ENCODE data around the gene RNF5.
"Not testable (repeated sequence)": the region's sequence is repeated elsewhere in the genome, so short reads cannot be mapped to it uniquely, and the experiment has no call there.

Gene RNF5

DNA sequence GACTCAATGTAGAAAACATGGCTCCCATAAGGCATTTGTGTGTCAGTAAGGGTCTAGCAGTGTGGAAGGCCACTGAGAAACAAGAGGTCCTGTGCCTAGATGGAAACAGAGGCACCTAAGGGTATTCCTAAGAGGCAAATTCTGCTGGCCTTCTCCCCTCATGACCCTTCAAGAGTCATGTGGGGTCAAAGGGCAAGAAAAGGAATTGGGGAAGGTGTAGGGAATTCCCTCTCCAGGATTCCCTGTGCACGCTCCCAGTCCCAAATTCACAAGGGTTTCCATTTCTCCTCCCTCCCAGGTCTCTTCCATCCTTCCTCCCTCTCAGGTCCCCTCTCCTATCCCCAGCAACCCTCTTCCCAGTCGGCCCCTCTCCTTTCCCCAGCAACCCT, 2.9 kb upstream of the RNF5 start:
- DNase-seq (ENCODE audit: low spot score) = no peak

DNA sequence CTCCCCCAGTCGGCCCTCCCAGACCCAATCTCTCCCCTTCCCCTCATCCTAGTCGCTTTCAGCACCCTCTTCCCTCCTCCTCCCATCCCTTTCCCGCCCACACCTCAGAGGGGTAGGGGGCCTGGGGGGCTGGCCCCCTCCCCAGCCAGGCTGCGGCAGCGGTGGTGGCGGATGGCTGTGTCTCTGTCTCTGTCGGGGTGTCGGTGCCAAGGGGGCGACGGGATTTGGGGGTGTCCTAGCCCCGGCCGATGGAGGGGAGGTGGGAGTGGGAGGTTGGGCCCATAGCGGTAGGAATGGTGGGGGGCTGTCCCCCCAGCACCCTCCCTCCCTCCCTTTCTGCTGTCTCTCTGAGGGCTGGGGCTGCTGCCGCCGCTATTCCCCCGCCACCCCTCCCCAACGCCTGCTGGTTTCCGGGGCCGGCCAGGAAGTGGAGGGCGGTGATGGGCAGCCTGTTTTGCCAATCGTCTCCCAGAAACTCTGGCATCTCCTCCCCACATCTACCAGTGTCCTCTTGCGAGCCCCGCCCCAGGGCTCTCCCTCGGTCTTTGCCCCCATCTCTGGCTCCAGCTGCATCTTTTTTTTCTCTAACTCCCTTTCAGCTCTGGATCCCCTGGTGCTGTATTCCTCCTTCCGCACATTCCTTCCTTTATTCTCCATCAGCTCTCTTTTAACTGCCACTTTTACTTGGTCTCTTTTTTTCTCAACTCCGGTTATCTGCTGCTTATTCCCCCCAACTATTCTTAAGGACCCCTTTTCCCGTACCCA, 2.3 kb upstream of the RNF5 start, which contains the start of gene AGPAT1:
AGPAT1 (minus strand) TSS at position 374 of the 765 bp plus-strand sequence. CDS start 4,588 bp downstream, outside the sequence.
- DNase-seq (ENCODE audit: low spot score) = peak; percentile 96

DNA sequence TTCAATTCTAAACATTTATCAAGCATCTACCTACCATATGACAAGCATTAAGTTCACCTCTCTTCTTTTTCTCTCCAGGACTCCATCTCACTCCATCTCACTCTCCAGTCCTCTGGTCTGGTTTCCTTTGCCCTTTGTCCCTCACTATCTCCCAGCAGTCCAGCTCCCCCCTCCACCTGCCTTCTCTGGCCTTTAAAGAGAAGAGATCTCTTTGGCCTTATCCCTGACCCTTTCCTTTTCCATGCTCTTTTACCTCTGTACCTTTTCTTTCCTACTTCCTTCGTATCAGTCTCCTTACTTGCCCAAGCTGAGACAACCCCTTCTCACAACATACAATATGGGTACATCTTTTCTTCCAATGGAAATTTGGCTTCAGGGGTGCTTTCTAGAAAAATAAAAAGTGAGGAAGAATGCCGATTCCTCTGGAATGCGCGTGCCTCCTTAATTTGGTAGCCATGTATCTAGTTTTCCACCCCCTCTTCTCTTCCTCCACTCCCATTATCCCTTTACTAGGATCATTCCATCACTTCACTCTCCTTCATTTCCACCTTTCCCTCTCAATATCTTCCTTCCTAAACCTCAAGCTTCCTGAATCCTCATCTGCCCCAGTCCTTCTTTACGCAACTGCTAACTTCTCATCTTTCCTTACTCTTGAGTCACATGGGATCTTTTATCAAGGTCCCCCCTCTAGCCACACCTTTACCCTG, 1.6 kb upstream of the RNF5 start:
- no peak for DNase-seq (ENCODE audit: low spot score)

DNA sequence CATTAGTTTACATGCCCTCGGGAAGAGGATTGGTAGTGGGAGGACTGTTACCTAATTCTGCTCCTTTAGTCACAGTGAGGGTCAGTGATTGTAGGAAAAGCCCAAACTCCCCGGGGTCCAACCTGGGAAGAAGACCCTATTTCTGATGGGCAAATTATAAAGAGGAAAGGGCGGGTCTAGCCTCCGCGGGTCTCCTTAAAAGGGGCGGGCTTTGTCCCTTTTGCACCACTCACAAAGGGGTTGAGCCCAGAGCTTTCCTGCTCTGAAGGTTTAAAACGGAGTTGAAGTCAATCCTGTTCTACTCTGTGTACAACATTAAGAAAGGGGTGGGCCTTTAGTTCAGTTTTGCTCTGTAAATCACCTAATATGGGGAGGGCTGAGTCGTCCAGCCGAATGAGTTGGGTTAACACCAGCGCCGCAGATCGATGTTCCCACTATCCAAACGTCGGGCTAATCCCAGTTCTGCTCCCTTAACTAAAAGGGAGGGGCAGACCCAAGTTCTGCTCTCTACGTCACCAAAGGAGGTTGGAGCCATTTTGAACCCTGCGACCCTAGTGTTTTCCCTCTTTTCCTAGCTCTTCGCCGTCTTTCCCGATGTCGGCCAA, 920 bp upstream of the RNF5 start:
- peak; percentile 84 for DNase-seq (ENCODE audit: low spot score)

DNA sequence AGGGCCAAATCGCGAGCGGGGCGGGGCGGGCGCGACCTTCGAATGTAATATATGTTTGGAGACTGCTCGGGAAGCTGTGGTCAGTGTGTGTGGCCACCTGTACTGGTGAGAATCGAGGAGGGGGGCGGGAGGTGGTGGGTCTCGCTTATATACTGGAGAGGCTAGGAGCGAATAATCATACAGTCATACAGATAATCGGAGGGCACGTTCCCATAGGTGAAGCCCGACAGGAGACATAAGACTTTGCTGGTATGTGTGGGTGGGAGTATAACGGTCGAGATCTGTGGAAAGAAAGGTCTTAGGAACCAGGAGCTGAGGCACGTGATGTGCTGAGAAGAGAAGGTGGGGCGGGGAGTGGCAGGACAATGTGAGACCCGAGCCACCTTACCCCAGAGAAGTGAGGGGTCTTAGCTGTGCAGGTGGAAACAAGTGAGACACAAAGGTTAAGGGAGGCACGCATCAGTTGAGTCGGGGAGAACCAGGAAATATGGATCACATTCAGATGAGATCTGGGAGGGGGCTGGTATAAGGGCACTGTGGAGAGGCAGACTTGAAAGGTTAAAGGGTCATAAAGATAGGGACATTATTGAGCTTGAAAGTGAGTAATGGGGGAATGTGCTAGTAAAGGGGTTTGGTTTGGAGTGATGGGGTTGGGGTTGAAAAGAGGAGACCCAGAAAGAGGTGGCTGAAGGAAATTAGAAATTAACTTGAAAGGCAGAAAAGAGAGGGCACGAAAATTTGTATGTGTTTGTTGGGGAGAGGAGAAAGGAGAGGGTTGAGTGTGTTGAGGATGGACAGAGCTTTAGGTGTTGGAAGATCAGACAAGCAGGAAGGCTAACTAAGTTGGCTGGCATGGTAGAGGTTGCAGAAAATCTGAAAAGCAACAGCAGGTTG, 589 bp downstream of the RNF5 start:
- DNase-seq (ENCODE audit: low spot score) = no peak

DNA sequence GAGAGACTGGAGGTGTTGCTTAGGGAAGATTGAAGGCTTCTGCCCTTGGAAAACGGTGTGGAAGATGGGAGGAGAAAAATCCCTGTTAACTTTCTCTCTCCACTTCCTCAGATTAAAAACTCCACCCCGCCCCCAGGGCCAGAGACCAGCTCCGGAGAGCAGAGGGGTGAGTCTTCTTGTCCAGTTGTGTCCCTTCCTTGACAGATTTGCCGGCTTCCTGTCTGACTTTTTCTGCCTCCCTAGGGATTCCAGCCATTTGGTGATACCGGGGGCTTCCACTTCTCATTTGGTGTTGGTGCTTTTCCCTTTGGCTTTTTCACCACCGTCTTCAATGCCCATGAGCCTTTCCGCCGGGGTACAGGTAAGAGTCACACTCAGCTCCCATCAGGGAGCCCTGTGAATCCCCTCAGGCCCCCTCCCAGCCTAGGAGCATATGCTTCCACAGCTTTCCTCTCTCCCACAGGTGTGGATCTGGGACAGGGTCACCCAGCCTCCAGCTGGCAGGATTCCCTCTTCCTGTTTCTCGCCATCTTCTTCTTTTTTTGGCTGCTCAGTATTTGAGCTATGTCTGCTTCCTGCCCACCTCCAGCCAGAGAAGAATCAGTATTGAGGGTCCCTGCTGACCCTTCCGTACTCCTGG, 1.7 kb downstream of the RNF5 start:
- no peak for DNase-seq (ENCODE audit: low spot score)

DNA sequence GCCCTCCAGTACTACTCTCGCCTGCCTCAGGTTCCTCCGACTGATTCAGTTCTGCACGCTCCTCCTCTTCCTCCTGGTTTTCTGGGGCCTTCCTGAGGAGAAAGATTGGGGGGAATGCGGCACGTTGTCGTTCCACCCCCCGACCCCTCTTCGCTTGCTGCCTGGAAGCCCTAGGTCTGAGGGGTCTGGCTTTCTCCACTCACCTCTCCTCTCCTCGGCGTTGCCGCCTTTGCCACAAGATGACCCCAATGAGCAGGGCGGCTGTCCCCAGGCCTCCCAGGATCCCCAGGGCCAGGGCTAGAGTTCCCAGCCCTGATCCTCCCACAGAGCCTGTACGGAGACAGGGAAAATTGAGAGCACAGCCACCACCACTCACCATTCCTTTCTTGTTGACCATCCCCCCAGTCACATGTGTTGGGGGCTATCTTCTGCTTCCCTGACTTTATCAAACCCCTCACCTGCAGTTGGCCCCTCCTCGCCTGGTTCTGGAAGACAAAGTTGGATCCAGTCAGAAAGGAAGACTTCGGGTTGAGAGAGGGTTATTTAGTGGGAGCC, 3.0 kb downstream of the RNF5 start:
- DNase-seq (ENCODE audit: low spot score) = no peak

DNA sequence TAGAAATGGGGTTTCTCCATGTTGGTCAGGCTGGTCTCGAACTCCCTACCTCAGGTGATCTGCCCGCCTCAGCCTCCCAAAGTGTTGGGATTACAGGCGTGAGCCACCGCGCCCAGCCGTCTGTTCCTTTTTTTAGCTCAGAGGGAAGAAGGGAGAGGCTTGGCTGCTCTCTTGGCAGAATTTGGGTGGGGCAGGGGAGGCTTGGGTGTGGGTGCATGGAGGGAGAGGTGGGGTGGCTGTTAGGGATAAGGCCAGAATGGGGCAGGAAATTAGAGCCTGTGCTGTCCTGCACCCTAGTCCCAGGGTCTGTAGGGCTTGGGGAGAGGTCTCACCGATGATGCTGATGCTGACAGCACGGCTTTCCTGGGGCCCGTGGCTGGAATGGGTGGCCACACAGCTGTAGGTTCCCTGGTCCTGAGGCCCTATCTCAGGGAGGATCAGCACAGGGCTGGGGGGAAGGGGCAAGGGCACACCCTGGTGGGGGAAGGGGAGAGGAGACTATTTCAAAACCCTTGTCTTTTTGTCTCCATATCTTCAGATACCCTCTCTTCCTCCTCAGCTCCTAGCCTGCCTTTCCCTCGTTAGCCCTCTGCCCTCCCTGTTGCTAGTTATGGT, 3.8 kb downstream of the RNF5 start:
- DNase-seq (ENCODE audit: low spot score) = no peak

DNA sequence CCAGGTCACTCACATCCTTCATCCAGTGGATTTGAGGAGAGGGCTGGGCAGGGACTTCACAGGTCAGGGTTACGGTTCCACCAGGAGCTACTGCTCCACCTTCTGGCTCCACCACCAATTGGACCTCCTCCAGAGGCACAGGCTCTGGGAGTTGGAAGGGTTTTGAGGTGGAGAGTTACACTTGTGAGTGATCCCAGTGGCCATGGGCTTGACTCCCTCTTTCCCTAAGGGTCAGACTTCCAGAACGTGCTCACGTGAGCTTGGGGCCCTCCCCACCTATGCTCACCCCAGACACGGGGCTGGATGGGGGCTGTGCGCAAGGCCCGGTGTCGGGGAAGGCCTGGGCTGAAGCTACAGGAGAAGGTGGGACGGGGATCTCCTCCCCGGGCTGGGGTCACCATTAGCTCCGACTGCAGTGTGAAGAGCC, 4.4 kb downstream of the RNF5 start:
- no peak for DNase-seq (ENCODE audit: low spot score)

DNA sequence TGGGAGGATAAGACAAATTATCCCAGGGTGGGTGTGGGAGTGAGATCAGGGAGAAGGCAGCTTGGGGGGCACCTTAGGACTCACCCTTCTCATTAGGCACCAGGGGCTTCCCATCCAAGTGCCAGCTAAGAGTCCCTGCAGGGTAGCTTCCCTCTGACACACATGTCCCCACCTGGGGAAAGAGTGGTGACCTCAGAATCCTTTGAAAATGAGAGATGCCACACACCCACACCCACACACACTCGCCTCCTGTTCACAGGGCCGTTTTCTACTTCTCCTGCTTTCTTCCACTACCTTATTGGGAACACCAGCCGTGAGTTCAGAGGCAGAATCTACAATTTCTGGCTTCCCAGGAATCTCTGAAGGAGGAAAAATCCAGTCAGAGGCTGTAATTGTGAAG, 4.8 kb downstream of the RNF5 start:
- DNase-seq (ENCODE audit: low spot score) = no peak

DNA sequence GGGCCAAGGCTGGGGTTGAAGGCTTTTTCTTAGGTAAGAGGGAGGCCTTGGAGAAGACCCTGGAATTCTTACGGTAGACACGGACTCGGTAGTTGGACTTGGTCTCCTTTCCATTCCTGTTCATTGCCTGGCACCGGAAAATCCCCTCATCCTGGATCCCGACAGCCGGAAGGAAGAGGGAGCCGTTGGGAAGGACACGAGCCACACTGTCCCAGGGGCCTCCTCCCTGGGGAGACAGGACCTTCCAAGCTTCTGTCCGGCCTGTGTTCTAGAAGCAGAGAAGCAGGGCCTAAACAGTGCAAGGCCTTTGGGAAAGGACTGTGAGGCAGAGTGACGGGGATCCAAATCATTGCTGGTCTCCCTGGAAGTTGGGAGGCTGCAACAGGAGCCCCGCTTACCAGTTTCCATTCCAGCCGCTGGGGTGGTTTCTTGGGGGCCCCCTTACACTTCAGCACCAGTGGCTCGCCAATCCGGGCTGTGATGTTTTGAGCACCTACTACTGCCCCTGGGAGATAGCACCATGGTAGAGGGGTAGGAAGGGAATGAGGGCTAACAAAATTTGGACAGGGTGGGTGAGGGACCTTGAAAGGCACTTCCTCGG, 5.4 kb downstream of the RNF5 start:
- DNase-seq (ENCODE audit: low spot score) = no peak

DNA sequence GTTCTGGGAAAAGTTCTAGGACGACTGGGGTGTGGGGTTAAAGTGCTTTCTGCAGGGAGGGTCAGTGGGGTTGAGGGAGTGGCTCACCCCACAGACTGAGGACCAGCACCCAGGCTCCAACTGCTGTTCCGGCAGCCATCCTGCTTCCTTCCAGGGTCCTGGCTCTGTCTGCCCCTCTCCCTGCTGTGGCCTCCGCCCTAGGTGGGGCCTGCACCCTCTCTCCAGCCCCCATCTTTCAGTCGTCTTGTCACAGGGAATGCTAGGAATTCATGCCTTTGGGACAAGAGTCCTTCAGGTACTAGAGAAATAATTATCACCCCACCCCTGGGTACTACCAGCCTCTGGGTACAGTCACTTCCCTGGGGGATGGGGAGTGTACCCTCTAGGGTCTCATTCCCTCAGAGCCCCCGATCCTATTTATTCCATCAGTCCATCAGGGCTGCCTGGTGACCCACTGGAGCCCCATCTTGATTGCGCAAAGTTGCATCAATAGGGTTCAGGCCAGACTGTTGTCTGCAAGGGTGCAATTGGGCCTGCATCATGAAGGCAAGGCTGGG, 6.0 kb downstream of the RNF5 start, which contains the start of gene AGER:
AGER (minus strand) TSS at position 170 of the 557 bp plus-strand sequence; CDS start at position 139, 31 bp downstream.
- DNase-seq (ENCODE audit: low spot score) = no peak

DNA sequence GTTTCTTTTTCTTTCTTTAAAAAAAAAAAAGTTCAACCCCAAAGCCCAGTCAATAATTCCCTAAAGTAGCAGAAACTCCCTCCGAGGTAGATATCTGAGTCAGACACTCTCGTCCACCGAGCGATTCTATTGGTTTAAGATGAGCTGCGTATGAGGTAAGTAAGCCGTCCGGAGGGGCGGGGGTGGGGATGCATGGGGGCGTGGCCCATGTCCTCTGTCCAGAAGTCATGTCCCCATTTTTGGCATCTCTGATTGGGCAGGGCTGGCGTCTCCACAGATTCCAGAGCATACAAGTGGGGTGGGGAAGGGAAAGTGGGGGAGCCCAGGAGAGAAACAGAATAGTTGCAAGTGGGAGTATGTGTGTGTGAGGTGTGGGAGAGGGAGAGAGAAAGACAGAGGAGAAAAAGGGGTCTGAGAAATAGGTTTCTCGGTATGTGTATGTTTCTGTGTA, 7.5 kb downstream of the RNF5 start:
- DNase-seq (ENCODE audit: low spot score) = peak; percentile 47

DNA sequence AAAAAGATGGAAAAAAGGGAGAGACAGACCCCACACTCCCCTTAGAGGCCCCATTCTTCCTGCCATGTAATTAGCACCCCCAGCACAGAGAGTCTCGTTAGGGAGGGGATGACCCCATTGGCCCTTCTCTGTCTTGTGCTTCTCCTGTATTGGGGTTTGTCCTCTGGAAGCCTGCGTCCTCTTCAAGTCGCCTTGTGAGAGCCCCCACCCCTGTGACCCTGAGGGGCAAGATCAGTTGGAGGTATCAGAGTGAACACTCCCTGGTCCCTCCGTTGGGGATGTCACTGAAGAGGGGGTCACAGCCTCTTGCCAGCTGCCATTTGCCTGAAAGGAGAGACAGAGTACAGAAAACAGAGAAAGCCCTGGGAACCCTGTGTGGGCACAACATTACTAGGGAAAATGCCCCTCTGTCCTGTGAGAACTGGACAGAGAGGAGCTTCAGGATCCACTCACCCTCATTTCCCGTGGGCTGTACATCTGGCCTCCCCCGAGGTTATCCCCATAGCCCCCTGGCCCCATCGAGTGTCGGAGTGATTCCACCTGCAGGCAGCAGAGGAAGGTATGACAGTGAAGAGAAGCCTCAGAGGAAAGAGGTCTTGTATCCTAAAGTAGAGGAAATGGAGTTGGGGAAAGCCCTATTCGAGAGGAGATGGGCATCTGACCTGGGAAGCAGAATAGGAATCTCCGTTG, 8.1 kb downstream of the RNF5 start:
- DNase-seq (ENCODE audit: low spot score) = not testable (repeated sequence)

DNA sequence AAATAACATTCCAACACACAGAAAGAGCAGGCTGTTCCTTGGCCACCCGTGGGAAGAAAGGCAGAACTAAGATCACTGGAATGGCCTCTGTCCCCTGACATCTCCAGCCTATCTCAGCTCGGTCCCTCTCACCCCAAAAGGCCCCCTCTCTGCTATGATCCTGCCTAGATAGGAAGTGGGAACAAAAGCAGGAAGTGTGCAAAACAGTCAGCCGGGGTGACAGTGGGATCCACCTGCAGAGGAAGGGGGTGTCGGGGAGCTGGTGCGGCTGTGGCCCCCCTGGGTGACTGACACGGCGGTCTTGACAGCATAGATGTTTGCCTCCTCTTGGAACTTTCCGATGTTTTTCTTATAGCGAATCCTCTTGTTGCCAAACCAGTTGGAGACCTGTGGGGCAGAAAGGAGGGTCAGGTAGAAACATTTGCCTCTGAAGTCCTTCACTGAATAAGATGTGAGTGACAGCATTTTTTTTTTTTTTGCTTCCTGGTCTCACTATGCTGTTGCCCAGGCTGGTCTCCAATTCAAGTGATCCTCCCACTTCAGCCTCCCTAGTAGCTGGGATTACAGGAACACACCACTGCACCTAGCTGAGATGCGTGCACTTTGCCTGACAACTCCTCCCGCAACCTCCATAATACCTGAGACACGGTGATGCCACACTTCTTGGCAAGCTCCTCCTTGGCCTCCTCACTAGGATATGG, 9.0 kb downstream of the RNF5 start:
- no peak for DNase-seq (ENCODE audit: low spot score)

DNA sequence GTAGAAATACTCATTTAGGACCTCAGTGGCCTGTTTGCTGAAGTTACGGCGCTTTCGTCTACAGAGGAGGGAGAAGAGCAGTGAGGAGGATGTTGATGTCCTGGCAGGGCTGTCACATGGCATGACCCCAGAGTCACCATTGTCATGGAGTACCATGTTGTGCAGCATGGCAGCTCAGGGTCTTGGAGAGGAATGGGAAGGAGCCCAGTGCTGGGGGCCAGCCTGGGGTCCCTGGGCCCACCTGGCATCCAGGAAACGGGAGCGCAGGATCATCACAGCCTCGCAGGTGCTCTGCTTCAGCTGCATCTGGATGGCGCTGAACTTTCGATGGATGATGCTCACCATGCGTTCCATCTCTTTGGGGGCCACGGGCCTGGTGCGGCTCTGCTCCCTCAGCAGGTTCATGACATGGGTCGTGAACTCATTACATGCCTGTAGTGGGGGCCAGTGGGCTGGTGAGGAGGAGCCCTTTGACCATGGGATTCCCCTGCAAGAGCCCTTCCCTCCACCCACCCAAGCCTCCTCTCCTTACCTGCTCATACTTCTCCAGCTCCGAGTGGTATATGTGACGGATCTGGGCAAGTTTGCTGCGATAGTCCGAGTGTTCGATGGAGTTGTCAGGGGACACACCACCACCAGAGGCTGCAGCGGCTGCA, 9.6 kb downstream of the RNF5 start:
- DNase-seq (ENCODE audit: low spot score) = not testable (repeated sequence)

DNA sequence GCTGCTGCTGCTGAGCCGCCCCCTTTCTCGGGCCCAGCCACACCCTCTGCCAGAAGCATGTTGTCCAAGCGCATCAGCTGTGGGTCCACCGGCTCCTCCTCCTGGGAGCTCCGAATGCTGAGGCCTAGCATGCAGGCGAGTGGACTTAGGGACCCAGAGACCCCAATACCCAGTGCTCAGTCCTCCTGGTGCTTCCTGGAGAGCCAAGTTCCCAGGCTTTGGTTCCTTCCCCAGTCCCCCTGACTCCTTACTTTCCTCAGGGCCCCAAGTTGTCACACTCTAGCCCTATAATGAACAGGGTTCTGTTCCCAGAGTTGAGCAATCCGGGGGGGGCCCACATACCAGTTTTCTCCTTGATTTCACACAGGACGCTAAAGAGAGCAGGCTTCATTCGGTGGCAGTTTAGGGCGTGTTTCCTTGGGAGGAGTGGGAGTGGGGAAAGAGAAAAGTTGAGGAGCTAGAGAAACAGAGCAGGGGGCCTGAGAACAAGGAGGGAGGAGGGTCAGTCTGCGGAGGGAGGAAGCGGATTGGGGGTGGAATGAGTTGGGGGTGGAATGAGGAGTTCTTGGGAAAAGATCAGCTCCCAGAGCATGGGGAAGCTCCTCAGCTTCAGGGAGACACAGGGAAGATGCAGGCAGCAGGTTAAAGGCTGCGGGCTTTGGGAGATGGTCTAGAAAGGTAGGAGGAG, 10.3 kb downstream of the RNF5 start:
- DNase-seq (ENCODE audit: low spot score) = no peak

All from SK-N-DZ (cell line).